GM12878 (cell line): ENCODE measurements around the gene CARM1. TPM values are rescaled to one million over a fixed set of nuclear protein-coding genes. Genes with fewer than 3 reads are reported as not detected.

ENCODE experiments used
- ATAC-seq: fragments of 200-7000 bp; cut with Tn5 transposase; 3 replicates; pipeline ENCODE4 v1.9.1; 2020; ENCODE audit warnings: mild to moderate bottlenecking, moderate library complexity
- BruUV-seq: library from RNA; stranded (reverse); fragments of 400-500 nt; replicated peaks from 2 replicates; lab custom pipeline; 2021; lab: Mats Ljungman, UMichigan
- CTCF ChIA-PET: fragments of 300-600 bp; sonication (Branson Sonifier 250); formaldehyde crosslinking; extraction: SDS; loops from one replicate; lab custom pipeline; 2021; ENCODE audit warnings: inconsistent platforms; lab: Yijun Ruan, JAX
- POLR2A ChIA-PET: fragments of 350-600 bp; formaldehyde crosslinking; extraction: SDS; loops from one replicate; lab custom pipeline; 2021; ENCODE audit warnings: inconsistent platforms; lab: Charles Lee
- RAD21 ChIA-PET: fragments of 300-600 bp; sonication (Branson Sonifier 250); formaldehyde crosslinking; loops from one replicate; lab custom pipeline; 2023; ENCODE audit warnings: antibody characterized with exemption; ENCODE audit not compliant: unreplicated experiment; lab: Charles Lee
- SMC1A ChIA-PET: fragments of 300-600 bp; sonication (Branson Sonifier 250); formaldehyde crosslinking; loops from one replicate; lab custom pipeline; 2023; ENCODE audit not compliant: unreplicated experiment, uncharacterized antibody; lab: Charles Lee
- DNase-seq: peaks from one replicate; pipeline ENCODE4 v3.0.0-alpha.2; 2011; ENCODE audit warnings: low read depth, low spot score
- FAIRE-seq: peaks from 3 replicates; lab custom pipeline; 2011; peaks lifted over from hg19 to GRCh38; lab: Jason Lieb, UNC
- H2AFZ ChIP-seq: 2 replicates; pipeline ENCODE4 v1.6.0; 2011; ENCODE audit warnings: low read depth, low read length, control low read depth; ENCODE audit not compliant: control insufficient read depth
- H3K27ac ChIP-seq: 2 replicates; pipeline ENCODE4 v1.5.1; 2011; ENCODE audit warnings: control low read depth; ENCODE audit not compliant: control insufficient read depth, insufficient read depth
- H3K27me3 ChIP-seq, 2 experiments: replicated peaks in 1 of 2; 2 replicates each; pipeline versions ENCODE4 v1.6.0 to v1.6.1; 2011; ENCODE audit warnings: low read length in 1 of 2; ENCODE audit not compliant: control insufficient read depth in 2 of 2, insufficient read depth in 2 of 2
- H3K36me3 ChIP-seq, 2 experiments: 2 replicates each; pipeline ENCODE4 v1.5.1; 2011; ENCODE audit warnings: low read length in 1 of 2; ENCODE audit not compliant: control insufficient read depth in 2 of 2, insufficient read depth in 2 of 2
- H3K4me1 ChIP-seq: 2 replicates; pipeline ENCODE4 v1.6.1; 2011; ENCODE audit warnings: mild to moderate bottlenecking, low read length, moderate library complexity, mixed read lengths; ENCODE audit not compliant: control insufficient read depth, insufficient read depth
- H3K4me2 ChIP-seq: 2 replicates; pipeline ENCODE4 v1.6.0; 2011; ENCODE audit warnings: control low read depth; ENCODE audit not compliant: control insufficient read depth, insufficient read depth
- H3K4me3 ChIP-seq: fragments of 200-600 bp; sonication (generic); 2 replicates; pipeline ENCODE4 v1.5.1; 2016
- H3K79me2 ChIP-seq: 2 replicates; pipeline ENCODE4 v1.6.0; 2011; ENCODE audit warnings: low read length; ENCODE audit not compliant: control insufficient read depth, insufficient read depth
- H3K9ac ChIP-seq: 2 replicates; pipeline ENCODE4 v1.8.0; 2011; ENCODE audit warnings: low read length, control low read depth, mixed read lengths; ENCODE audit not compliant: control insufficient read depth, insufficient read depth
- H3K9me3 ChIP-seq: replicated peaks from 3 replicates; pipeline ENCODE4 v1.5.1; 2011; ENCODE audit warnings: mild to moderate bottlenecking, low read length; ENCODE audit not compliant: control insufficient read depth, insufficient read depth
- H4K20me1 ChIP-seq: 2 replicates; pipeline ENCODE4 v1.6.0; 2011; ENCODE audit not compliant: control insufficient read depth, insufficient read depth
- ATF3 ChIP-seq: IDR thresholded peaks from 2 replicates; pipeline ENCODE4 v1.6.1; 2011; ENCODE audit warnings: low read depth, mild to moderate bottlenecking, low read length, moderate library complexity, borderline replicate concordance; ENCODE audit errors: extremely low read depth
- CBFB ChIP-seq: IDR thresholded peaks from 2 replicates; pipeline ENCODE4 v1.6.1; 2016; ENCODE audit warnings: antibody characterized with exemption, low read depth
- IKZF1 ChIP-seq: fragments of 450-650 bp; conservative IDR thresholded peaks from 2 replicates; pipeline ENCODE4 v1.6.1; 2017; ENCODE audit warnings: antibody characterized with exemption, mild to moderate bottlenecking
- PAX5 ChIP-seq: IDR thresholded peaks from 2 replicates; pipeline ENCODE4 v1.6.1; 2011; ENCODE audit warnings: low read depth, low read length, borderline replicate concordance
- POLR2A ChIP-seq: IDR thresholded peaks from 2 replicates; pipeline ENCODE4 v1.6.1; 2011; ENCODE audit warnings: low read depth, mild to moderate bottlenecking, low read length
- SMC3 ChIP-seq: IDR thresholded peaks from 2 replicates; pipeline ENCODE4 v1.6.1; 2011; ENCODE audit warnings: low read length, improper control_type of control experiment, borderline replicate concordance
- SREBF1 ChIP-seq: IDR thresholded peaks from 2 replicates; pipeline ENCODE4 v1.6.1; 2012; ENCODE audit warnings: mild to moderate bottlenecking, low read length
- WGBS: methylation state at CpG from one replicate; pipeline ENCODE4 v1.1.6; 2016; ENCODE audit warnings: low lambda C conversion rate; ENCODE audit not compliant: insufficient replicate concordance, insufficient coverage; ENCODE audit errors: missing lambda C conversion rate; 5-methylcytosine and 5-hydroxymethylcytosine counted together
- in situ Hi-C: fragments of 300-500 bp; cut with MboI; formaldehyde crosslinking; loops from 9 replicates; pipeline ENCODE4 v1.14.3; 2018; ENCODE audit warnings: mixed read lengths
- intact Hi-C: fragments of 100-400 bp; cut with micrococcal nuclease; formaldehyde crosslinking; loops from one replicate; pipeline ENCODE4 v1.14.2; 2022; ENCODE audit not compliant: unreplicated experiment
- polyA plus RNA-seq, 11 experiments: library from polyadenylated mRNA; depleted of rRNA in 4 of 11; unstranded in 6 of 11; stranded (reverse) in 5 of 11; fragments of >200 nt; fragmentation: Nextera tagmentation in 4 of 11; fragmentation: Illumina TruSeq in 1 of 11; extraction: Ambion mirVana in 4 of 11; extraction: Trizol in 1 of 11; gene quantifications; 1 replicate in 1 of 11; 2 replicates in 10 of 11; pipeline versions ENCODE4 v1.2.1 to v1.2.3, GENCODE V29; 2011 to 2016; ENCODE audit warnings: inconsistent platforms in 2 of 11, missing spikeins in 2 of 11, low read depth in 1 of 11
- total RNA-seq, 4 experiments: library from RNA; depleted of rRNA in 3 of 4; stranded (reverse); fragments of >200 nt in 3 of 4; fragmentation: Illumina TruSeq in 1 of 4; extraction: Trizol in 1 of 4; gene quantifications; 2 replicates each; pipeline versions ENCODE4 v1.2.1 to v1.2.3, GENCODE V29; 2013 to 2021
- TF ChIP-seq, protein P1 (sequence below): fragments of 450-650 bp; formaldehyde crosslinking; IDR thresholded peaks from 2 replicates; pipeline ENCODE4 v1.4.0; 2020; ENCODE audit warnings: mild to moderate bottlenecking, moderate library complexity
- TF ChIP-seq, protein P2 (sequence below): IDR thresholded peaks from 2 replicates; pipeline ENCODE4 v1.6.1; 2011; ENCODE audit warnings: mild to moderate bottlenecking, low read depth, low read length, moderate library complexity; ENCODE audit not compliant: insufficient replicate concordance

CARM1 gene
- total and polyA plus RNA-seq, 10 of the 15 experiments (the other 5 are each of a cell fraction or from before 2014, with no cell fraction given): 0.45 to 116 (median 39.7) TPM

- CTCF ChIA-PET: interaction anchor here (1.2 to 1.4 kb wide), 2 partner anchors 112 to 116 kb away, joined by 3 to 6 read pairs; partner anchors contain the start of gene DNM2
Measured at GRCh38 chr19:10829967-10830366, 41.4 kb upstream of the CARM1 start.

DNA sequence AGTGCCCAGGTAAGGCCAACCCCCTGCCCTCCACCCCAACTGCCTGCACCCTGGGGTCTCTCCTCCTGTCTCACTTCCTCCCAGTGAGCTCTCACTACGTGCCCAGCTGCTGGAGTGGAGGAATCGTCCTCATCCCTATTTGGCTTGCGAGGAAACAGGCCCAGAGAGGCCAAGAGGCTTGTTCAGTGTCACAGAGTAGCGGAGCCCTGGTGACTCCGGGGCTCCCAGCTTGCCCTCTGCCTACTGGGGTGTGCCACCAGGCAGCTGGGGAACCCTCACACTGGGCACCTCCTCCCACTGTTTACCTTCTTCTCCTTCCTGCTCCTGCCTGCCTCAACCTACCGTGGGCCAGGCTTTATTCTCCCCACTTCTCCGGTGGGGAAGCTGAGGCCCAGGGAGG, 41.0 kb upstream of the CARM1 start:
- RAD21 ChIA-PET: interaction anchor here (2.4 kb wide), 1 partner anchor 113 kb away, joined by 12 read pairs; the partner anchor contains the start of gene DNM2
- no peak for FAIRE-seq
- Histone ChIP-seq H4K20me1 (peaks cover 3% of the 10 kb centered on the region; the same call in 1 of the 2 replicates), H3K4me1 (peaks cover 5% of the 10 kb centered on the region), H3K9me3 (no peaks in the 10 kb centered on the region; the same call in 2 of the 3 replicates), H3K4me2 (no peak overlapping the region), H3K27ac (no peak overlapping the region), H3K27me3 (no peaks in the 10 kb centered on the region), H3K79me2 (no peaks in the 10 kb centered on the region; the same call in 1 of the 2 replicates), H3K36me3 (peaks cover 4 to 20% of the 10 kb centered on the region in 2 experiments; a peak in 3 of 4 replicates), H2AFZ (no peak overlapping the region), H3K9ac (no peak overlapping the region), H3K4me3 (no peak overlapping the region)
- intact Hi-C loops (no loop called here), in situ Hi-C loops (no loop called here)
- DNase-seq: no peak
- WGBS: 91% methylated on average over 7 of the region's 7 CpGs
- no peak for ATAC-seq
- BruUV-seq: no TSS peak
- POLR2A ChIA-PET: no interaction called here
- SMC1A ChIA-PET: no interaction called here
- CTCF ChIA-PET: no interaction called here
- TF ChIP-seq CBFB: no peak
- no peak for TF ChIP-seq SREBF1
- TF ChIP-seq ATF3: no peak
- TF ChIP-seq, protein P1, sequence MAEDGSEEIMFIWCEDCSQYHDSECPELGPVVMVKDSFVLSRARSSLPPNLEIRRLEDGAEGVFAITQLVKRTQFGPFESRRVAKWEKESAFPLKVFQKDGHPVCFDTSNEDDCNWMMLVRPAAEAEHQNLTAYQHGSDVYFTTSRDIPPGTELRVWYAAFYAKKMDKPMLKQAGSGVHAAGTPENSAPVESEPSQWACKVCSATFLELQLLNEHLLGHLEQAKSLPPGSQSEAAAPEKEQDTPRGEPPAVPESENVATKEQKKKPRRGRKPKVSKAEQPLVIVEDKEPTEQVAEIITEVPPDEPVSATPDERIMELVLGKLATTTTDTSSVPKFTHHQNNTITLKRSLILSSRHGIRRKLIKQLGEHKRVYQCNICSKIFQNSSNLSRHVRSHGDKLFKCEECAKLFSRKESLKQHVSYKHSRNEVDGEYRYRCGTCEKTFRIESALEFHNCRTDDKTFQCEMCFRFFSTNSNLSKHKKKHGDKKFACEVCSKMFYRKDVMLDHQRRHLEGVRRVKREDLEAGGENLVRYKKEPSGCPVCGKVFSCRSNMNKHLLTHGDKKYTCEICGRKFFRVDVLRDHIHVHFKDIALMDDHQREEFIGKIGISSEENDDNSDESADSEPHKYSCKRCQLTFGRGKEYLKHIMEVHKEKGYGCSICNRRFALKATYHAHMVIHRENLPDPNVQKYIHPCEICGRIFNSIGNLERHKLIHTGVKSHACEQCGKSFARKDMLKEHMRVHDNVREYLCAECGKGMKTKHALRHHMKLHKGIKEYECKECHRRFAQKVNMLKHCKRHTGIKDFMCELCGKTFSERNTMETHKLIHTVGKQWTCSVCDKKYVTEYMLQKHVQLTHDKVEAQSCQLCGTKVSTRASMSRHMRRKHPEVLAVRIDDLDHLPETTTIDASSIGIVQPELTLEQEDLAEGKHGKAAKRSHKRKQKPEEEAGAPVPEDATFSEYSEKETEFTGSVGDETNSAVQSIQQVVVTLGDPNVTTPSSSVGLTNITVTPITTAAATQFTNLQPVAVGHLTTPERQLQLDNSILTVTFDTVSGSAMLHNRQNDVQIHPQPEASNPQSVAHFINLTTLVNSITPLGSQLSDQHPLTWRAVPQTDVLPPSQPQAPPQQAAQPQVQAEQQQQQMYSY: no peak
- no peak for TF ChIP-seq SMC3
- TF ChIP-seq, protein P2, sequence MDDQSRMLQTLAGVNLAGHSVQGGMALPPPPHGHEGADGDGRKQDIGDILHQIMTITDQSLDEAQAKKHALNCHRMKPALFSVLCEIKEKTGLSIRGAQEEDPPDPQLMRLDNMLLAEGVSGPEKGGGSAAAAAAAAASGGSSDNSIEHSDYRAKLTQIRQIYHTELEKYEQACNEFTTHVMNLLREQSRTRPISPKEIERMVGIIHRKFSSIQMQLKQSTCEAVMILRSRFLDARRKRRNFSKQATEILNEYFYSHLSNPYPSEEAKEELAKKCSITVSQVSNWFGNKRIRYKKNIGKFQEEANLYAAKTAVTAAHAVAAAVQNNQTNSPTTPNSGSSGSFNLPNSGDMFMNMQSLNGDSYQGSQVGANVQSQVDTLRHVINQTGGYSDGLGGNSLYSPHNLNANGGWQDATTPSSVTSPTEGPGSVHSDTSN: no peak

More at GRCh38 chr19:10829967-10830366, 41.4 kb upstream of the CARM1 start:
- peaks cover under 1% of the 10 kb centered on the region; the same call in 1 of the 2 replicates for H3K4me1 ChIP-seq
- no peaks in the 10 kb centered on the region for H3K27me3 ChIP-seq
- H2AFZ ChIP-seq: no peak overlapping the region
- H3K36me3 ChIP-seq: peaks cover 4 to 20% of the 10 kb centered on the region in 2 experiments; a peak in 3 of 4 replicates
- BruUV-seq: no TSS peak
- RAD21 ChIA-PET: interaction anchor here (2.4 kb wide), 1 partner anchor 112 kb away, joined by 12 read pairs; the partner anchor contains the start of gene DNM2
- TF ChIP-seq PAX5 (no peak), POLR2A (0 out of 2 replicates have a peak, but pooled peaks have one; percentile 5), IKZF1 (no peak)
- TF ChIP-seq, all 136 proteins: peak for 1
- no peaks in the 10 kb centered on the region for H4K20me1 ChIP-seq
- ATAC-seq: no peak; the same call in 2 of the 3 replicates
- FAIRE-seq: no peak
- in situ Hi-C loops (no loop called here), intact Hi-C loops (no loop called here)
- no peak overlapping the region for H3K4me2 ChIP-seq
- ChIA-PET POLR2A (no interaction called here), SMC1A (interaction anchor here (0.7 kb wide), 1 partner anchor 128 kb away, joined by 3 read pairs; no protein-coding TSS in a partner anchor)
- no peak for DNase-seq
- no peak overlapping the region for H3K4me3 ChIP-seq
- H3K79me2 ChIP-seq: no peaks in the 10 kb centered on the region
- 97% methylated on average over 14 of the region's 16 CpGs for WGBS
- H3K27ac ChIP-seq: no peak overlapping the region
- H3K9ac ChIP-seq: no peak overlapping the region
- no peaks in the 10 kb centered on the region for H3K9me3 ChIP-seq
